HT-29 (cell line): ENCODE data around the gene COL18A1. TPM values are rescaled to one million over a fixed set of nuclear protein-coding genes. Genes with fewer than 3 reads are reported as not detected.
A peak's percentile ranks its signal among the peaks of the same experiment; 100 is the strongest.

Experiments used
- DNase-seq: peaks from one replicate; pipeline ENCODE4 v3.0.0-alpha.2; 2015; ENCODE audit warnings: low spot score
- total RNA-seq: library from RNA; depleted of rRNA; stranded (reverse); fragments of >200 nt; shearing (Covaris generic); gene quantifications from 2 replicates; pipeline ENCODE4 v1.2.3, GENCODE V29; 2014

COL18A1 gene
- total RNA-seq, 1 experiment from 2014 or later: 27.7 TPM

- DNase-seq: no peak
These were observed 137.9 kb downstream of the COL18A1 start for GRCh38 chr21:45542667-45543370.

DNA sequence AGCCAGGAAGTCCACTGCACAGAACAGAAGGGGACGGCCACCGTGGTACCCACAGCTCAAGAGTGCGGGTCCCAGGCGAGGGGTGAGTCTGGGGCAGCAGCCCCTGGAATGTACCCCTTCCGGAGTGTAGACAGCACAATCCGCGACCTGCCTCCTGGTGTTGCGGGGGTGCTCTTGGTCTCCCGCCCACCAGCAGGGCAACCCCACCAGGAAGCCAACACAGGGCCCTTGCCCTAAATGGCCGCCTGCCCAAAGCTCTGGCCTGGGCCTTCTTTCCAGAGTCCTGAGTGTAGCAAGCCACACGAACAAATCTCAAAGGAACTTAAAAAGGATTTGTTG lies 138.4 kb downstream of the COL18A1 start:
- no peak for DNase-seq

- DNase-seq: no peak
These were observed 138.9 kb downstream of the COL18A1 start for GRCh38 chr21:45543710-45544448.

DNA sequence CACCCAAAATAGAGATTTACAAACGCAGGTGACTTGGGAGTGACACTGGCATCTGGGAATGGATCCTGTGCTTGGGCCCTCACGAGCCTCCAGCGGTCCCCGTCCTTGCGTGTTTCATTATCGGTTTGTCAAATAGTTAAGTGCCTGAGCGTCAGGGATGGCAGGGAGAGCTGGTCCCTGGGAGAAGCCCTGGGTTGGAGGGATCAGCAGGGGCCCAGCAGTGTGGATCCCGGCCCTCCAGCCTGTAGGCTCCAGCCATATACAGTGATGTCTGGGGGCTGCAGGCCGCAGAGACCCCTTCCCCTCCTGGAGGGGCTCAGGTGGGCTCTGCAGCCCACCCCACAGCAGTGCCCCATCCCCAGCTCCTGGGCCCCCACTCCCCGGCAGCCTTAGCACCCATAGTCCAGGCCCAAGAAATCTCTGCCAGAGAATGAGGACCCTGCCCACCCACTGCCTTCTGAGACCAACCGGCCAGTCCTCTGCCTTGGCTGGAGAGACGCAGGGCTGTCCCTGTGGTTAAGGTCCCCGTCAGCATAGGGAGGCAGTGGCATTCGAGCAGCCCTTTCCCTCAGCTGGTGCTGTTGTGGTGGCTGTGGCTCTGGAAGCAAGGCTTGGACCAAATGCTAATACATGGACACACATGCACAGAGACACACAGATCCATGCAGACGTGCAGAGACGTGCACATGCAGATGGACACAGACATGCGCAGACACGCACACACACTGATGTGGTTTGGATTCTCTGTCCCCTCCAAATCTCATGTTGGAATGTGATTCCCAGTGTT lies 139.7 kb downstream of the COL18A1 start:
- no peak for DNase-seq

- no peak for DNase-seq
These were observed 140.2 kb downstream of the COL18A1 start for GRCh38 chr21:45545236-45545570.

DNA sequence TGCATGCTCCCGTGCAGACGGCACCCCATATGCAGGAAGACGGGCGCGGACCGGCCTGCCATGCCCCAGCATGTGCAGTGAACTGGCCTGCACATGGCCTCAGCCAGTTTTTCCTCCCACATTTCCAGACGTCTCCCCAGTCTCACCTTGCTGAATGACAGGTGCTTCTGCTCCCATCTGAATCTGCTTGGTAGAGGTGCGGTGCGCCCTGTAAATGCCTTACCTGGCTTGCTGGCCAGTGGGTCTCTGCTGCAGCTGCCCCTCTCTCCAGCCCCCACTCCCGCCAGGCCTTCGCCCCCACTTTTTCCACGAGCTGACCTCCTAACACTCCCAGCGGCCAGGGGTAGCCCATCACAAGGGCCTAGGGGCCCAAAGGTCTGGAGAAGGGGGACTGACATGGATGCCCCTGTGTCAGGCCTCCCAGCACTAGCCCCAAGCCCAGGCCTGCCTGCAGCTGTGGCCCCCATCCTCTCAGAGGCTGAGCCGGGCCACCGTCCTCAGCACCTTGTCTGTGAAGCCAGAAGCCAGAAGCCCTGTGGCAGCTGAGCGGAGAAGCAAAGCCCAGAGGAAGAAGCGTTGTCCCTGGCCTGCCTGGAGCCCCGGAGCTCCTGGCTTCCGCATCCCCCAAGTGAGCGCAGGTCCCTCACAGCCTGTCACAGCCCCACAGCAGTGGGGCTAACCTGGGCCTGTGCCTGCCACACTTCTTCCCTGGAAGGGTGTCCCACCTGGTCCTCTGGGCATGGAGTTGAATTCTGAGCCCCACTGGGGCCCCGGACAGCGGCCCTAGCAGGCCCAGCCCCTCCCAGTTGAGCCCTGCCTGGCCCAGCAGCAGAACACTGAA lies 140.9 kb downstream of the COL18A1 start:
- no peak for DNase-seq

DNA sequence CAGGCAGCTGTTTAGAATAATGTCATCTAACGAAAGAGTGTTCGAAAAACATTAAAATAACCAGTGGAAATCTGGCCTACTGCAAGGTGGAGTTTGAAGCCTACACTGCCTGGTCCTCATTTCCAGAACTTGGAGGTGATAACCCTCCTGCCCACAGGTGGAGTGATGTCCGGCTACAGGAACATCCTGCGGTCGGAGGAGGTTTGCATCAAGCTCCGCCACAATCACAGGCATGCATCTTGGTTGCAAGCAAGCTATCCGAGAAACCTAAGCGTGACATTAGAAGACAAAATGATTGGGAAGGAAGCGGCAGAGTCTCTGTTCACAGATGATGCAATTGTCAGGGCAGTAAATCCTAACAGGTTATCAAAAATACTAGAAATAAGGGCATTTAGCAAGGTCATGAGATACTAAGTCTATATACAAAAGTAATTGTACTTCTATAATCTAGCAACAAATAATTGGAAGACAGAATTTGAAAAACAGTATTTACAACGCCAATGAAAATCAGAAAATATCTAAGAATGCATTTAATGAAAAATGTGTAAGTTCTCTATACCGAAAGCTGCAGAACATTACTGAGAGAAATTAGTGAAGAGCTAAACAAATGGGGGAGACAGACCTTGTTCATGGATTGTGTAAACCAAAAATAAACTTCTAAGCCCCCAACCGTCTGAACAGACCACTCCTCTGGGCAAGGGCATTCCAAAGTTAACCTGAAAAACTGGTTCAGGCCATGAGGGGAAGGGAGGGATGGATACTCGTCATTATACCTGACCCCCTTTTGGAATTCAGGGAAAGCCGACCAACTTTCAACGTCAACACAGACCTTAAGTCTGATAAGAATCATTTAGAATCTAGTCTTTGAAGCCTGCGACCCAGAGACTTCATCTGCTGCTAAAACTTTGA lies 141.9 kb downstream of the COL18A1 start:
- DNase-seq: no peak

- no peak for DNase-seq
These were observed 142.6 kb downstream of the COL18A1 start for GRCh38 chr21:45547545-45547900.

- no peak for DNase-seq
These were observed 143.9 kb downstream of the COL18A1 start for GRCh38 chr21:45548711-45549491.

GRCh38 chr21:45549626-45550463 lies 144.9 kb downstream of the COL18A1 start:
- no peak for DNase-seq

- no peak for DNase-seq
These were observed 145.7 kb downstream of the COL18A1 start for GRCh38 chr21:45550522-45551210.

GRCh38 chr21:45551316-45551715 lies 146.4 kb downstream of the COL18A1 start:
- DNase-seq: peak; percentile 34

DNA sequence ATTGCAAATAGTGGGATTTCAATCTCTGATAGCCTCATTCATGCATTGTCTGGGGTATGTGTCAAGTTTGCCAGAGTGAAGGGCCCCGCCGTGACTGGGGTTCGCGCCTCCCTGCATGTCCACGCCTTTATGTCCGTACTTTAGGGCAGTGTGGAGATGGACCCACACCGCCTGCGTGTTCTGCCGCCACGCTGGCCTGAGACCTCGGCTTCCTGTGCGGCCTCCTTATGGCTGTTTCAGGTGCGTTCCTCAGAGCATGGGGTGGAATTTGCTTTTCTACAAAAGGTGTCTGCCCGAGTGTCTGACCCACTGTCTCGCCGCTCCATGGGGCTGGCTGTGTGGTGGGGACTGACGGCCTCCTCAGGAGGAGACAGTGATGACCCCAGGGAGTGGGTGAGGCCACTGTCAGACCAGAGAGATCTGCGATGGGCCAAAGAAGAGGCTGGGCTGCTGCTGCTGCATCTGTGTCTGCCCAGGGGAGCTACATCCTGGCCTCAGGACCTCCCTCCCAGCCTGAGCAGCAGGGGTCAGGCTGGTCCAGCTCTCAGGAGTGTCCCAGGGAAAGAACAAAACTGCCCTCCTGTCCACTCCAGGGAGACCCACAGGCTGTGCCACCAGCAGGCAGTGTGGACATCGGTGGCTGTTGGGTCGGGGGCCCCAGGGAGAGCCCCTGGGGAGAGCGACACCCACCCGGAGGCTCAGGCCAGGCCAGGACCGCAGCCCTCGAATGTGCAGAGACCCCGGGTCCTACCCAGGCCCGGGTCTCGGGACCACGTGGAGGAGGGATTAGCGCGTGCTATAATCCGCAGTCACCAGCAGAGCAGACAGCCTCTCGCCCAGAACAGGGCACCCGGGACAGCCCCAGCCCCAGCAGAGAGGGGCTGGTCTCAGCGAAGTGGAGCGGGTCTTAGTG lies 147.1 kb downstream of the COL18A1 start:
- DNase-seq: no peak

DNA sequence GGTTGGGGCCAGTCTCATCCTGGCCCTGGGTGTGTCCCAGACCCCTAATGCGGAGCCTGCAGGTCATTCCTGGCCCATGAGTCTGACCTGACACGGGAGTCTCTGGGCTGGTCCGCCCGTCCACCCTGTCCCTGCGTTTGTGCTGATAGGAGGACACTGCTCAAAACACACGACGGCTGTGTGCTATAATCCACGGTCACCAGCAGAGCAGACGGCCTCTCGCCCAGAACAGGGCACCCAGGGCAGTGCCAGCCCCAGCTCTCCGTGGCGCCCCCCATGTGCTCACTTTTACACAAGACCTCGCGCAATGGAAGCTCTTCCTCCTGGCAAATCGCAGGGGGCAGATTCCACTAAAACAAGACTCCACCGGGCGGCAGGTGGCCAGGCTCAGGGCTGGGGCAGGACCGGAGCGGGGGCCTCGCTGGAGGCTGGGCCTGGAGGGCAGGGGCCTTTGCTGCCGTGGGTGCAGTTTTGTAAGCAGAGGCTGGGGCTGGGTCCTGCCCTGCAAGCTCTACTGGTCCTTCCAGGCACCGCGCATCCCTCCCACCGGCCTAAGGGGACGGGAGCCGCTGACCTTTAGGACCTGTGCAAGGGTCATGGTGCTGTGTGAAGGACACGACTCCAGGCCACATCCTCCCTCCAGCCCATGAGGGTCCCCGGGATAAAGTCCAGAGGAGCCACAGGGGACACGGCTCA lies 147.9 kb downstream of the COL18A1 start:
- no peak for DNase-seq

DNA sequence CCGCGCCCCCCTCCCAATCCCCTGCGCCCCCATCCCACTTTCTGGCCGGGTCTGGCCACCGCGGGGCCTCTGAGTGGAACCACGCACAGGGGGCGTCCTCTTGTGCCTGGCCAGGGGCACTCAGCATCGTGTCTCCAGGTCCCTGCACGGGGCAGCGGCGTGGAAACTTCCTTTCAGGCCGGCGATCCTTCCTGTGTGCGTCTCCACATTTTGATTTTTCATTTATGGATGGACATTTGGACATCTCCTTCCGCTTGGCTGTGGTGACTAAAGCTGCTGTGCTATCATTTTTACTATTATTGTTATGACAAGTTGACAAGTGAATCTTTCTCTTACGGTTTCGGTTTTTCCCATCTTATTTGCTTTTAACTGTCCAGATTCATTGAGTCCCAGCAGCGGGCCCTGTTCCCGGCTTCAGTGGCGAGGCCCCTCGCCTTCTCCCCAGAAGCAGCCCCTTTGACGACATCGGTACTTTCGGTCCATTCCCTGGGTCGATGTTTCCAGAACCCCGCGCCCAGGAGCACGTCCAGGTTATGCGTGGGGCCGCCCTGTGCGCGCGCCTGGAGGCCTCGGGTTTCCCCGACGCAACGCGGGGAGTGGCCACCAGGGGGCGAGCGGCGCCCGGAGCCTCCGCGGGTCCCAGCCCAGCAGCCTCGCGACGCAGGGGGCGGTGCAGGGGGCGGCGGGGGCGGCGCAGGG lies 149.7 kb downstream of the COL18A1 start:
- DNase-seq: peak; percentile 41

DNA sequence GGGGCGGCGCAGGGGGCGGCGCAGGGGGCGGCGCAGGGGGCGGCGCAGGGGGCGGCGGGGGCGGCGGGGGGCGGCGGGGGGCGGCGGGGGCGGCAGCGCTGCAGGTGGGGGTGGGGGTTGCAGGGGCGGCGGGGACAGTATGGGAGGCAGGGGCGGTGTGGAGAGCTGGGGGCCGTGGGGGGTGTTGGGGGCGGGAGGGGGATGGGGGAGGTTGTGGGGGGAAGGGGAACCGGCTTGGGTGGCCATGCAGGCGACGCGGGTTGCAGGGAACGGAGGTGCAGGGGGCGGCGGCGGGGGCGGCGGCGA lies 150.2 kb downstream of the COL18A1 start:
- DNase-seq: no peak
